ENCODE data around the gene PADI4. TPM values are rescaled to one million over a fixed set of nuclear protein-coding genes. Genes with fewer than 3 reads are reported as not detected.

PADI4 gene
- total RNA-seq, 2 donors from 2014 or later, result 0.79 to 1.9 TPM

DNA sequence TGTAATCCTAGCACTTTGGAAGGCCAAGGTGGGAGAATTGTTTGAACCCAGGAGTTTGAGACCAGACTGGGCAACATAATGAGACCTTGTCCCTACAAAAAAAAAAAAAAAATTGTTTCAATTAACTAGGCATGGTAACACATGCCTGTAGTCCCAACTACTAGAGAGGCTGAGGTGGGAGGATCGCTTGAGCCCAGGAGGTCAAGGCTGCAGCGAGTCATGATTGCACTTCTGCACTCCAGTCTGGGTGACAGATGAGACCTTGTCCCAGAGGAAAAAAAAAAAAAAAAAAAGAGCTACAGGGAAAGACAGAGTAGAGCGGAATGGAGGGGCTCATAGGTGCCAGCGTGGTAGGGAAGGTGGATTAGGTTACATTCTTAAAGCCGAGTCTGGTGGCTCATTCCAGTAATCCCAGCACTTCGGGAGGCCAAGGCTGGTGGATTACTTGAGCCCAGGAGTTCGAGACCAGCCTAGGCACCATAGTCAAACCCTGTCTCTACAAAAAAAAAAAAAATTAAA, 43.0 kb downstream of the PADI4 start:
- Mint-ChIP-seq H3K27ac (no peak overlapping the region), H3K4me3 (no peak overlapping the region), H3K27me3 (ENCODE audit: low read depth) (no peaks in the 10 kb centered on the region), H3K36me3 (ENCODE audit: insufficient read depth in 2 of 2) (no peaks in the 10 kb centered on the region), H3K9me3 (no peaks in the 10 kb centered on the region), H3K4me1 (ENCODE audit: low read depth) (peaks cover 4% of the 10 kb centered on the region)
- DNase-seq (no peak), ATAC-seq (replicated peaks in 1 of 2) (no peak)

DNA sequence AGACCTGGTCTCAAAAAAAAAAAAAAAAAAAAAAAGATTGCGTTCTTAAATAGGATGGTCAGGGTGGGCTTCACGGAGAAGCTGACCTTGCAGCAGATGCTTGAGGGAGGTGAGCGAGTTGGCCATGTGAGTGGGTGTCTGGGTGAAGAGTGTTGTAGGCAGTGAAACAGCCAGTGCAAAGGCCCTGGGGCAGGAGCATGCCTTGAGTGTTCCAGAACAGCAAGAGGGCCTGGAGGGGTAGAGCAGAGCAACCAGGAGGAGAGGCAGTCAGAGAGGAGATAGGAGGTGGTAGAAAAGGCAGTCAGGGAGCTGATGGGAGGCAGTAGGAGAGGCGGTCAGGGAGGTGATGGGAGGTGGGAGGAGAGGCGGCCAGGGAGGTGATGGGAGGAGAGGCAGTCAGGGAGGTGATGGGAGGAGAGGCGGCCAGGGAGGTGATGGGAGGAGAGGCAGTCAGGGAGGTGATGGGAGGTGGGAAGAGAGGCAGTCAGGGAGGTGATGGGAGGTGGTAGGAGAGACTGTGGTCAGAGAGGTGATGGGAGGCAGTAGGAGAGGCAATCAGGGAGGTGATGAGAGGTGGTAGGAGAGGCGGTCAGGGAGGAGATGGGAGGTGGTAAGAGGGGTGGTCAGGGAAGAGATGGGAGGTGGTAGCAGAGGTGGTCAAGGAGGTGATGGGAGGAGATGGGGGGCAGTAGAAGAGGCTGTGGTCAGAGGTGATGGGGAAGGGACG, 43.8 kb downstream of the PADI4 start:
- H3K4me3 Mint-ChIP-seq, result no peak overlapping the region
- DNase-seq (no peak), ATAC-seq (replicated peaks in 1 of 2) (no peak)
- H3K27ac Mint-ChIP-seq, result no peak overlapping the region
- H3K36me3 Mint-ChIP-seq (ENCODE audit: insufficient read depth in 2 of 2), result no peaks in the 10 kb centered on the region
- H3K9me3 Mint-ChIP-seq, result no peaks in the 10 kb centered on the region
- H3K27me3 Mint-ChIP-seq (ENCODE audit: low read depth), result no peaks in the 10 kb centered on the region
- peaks cover 11% of the 10 kb centered on the region for H3K4me1 Mint-ChIP-seq (ENCODE audit: low read depth)

DNA sequence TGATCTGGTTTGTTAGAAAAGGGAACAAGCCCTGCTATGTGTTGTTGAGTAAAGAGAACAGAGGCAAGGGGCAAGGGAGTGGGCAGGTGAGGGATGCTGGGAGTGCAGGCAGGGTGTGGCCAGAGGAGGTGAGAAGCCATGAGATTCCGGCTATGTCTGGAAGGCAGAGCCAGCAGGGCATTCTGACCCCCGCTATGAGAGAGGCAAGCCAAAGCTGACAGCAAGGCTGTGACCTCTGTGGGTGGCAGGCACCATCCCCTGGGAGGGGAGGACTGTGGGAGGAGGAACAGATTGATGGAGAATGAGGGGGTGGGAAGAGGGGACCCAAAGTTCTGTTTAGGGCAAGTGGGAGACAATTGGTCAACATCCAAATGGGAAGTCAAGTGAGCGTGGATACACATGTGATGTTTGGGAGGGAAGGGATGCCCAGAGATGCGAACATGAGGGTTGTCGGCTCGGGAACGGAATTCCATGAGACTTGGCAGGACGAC, 44.5 kb downstream of the PADI4 start:
- Mint-ChIP-seq H3K9me3 (no peaks in the 10 kb centered on the region), H3K27ac (no peak overlapping the region), H3K4me1 (ENCODE audit: low read depth) (peaks cover 12% of the 10 kb centered on the region), H3K4me3 (no peak overlapping the region), H3K36me3 (ENCODE audit: insufficient read depth in 2 of 2) (no peaks in the 10 kb centered on the region), H3K27me3 (ENCODE audit: low read depth) (no peaks in the 10 kb centered on the region)
- DNase-seq (no peak), ATAC-seq (replicated peaks in 1 of 2) (no peak)

DNA sequence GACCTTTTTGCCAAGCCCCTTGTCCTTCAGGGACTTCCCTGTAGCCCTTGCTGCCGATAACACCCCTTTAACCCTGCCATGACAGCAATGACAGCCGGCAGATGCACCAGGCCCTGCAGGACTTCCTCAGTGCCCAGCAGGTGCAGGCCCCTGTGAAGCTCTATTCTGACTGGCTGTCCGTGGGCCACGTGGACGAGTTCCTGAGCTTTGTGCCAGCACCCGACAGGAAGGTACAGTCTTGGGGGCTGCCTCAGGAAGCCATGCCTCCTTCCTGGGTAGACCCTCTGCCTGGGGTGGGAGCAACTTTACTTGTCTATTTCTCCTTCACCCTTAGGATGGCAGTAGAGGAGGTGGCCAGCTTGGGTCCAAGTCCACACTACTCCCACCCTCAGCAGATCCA, 47.9 kb downstream of the PADI4 start:
- ATAC-seq (replicated peaks in 1 of 2) (peak; percentile 75 to 90), DNase-seq (peak; percentile 19 to 25)
- H3K36me3 Mint-ChIP-seq (ENCODE audit: insufficient read depth in 2 of 2), result no peaks in the 10 kb centered on the region
- H3K9me3 Mint-ChIP-seq, result no peaks in the 10 kb centered on the region
- no peaks in the 10 kb centered on the region for H3K27me3 Mint-ChIP-seq (ENCODE audit: low read depth)
- peaks cover 12% of the 10 kb centered on the region for H3K4me1 Mint-ChIP-seq (ENCODE audit: low read depth)
- H3K4me3 Mint-ChIP-seq, result peak overlapping the region; percentile 64
- peak overlapping the region; percentile 37 for H3K27ac Mint-ChIP-seq

DNA sequence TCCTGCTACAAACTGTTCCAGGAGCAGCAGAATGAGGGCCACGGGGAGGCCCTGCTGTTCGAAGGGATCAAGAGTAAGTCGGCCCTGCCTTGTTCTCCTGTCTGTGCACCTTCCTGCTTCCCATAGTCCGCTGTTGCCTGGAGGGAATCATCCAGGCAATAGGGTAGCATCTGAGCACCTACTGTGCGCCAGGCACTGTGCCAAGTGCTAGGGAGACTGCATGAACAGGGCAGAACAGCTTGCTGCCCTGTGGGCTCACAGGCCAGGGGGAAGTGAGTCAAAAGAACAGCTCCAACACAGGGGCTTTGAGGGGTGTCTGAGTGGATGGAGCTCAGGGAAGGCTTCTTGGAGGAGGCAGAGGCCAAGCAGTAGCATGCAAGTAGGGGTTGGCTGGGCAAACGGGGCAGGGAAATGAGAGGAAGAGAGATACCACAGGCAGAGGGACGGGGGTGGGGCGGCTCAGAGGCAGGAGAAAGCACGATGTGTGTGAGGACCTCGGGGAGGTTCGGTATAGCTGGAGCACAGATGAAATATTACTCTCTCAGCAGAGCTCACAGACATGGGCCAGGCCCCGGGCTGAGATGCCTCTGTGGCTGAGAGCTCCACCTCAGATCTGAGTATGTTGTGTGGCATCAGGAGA, 48.5 kb downstream of the PADI4 start:
- Mint-ChIP-seq H3K36me3 (ENCODE audit: insufficient read depth in 2 of 2) (no peaks in the 10 kb centered on the region), H3K9me3 (no peaks in the 10 kb centered on the region), H3K27ac (no peak overlapping the region), H3K4me3 (peak overlapping the region; percentile 64), H3K27me3 (ENCODE audit: low read depth) (no peaks in the 10 kb centered on the region), H3K4me1 (ENCODE audit: low read depth) (peaks cover 12% of the 10 kb centered on the region)
- peak in 1 of 2 donors; percentile 6 for DNase-seq
- peak in 1 of 2 donors; percentile 24 for ATAC-seq (replicated peaks in 1 of 2)

DNA sequence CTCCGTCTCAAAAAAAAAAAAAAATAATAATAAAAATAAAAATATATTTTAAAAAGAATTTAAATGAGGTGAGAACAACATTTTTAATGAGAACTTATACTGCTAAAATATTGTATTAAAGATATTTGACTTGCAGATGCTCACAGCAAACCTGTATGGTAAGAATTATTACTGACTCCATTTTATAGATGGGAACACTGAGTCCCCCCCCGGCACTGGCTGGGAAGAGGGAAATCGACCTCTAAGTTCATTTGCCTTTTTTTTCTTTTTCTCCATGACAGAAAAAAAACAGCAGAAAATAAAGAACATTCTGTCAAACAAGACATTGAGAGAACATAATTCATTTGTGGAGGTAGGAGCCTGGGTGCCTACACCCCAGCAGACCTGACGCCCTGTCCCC, 50.6 kb downstream of the PADI4 start:
- Mint-ChIP-seq H3K4me3 (no peak overlapping the region), H3K9me3 (no peaks in the 10 kb centered on the region), H3K36me3 (ENCODE audit: insufficient read depth in 2 of 2) (no peaks in the 10 kb centered on the region), H3K27ac (no peak overlapping the region), H3K27me3 (ENCODE audit: low read depth) (no peaks in the 10 kb centered on the region), H3K4me1 (ENCODE audit: low read depth) (peaks cover 12% of the 10 kb centered on the region)
- ATAC-seq (replicated peaks in 1 of 2), result no peak
- DNase-seq, result no peak

DNA sequence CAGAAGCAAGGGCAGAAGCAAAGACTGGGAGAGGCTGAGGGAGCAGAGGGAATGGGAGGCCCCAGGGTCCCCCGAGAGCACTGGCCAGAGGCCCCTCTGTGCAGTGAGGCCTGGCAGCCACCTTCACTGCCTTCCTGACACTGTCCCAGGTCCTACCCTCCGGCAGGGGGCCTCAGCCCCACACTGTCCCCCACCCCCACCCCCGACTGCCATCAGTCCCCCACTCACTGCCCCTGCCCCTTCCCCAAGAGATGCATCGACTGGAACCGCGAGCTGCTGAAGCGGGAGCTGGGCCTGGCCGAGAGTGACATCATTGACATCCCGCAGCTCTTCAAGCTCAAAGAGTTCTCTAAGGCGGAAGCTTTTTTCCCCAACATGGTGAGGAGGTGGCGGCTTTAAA, 51.0 kb downstream of the PADI4 start:
- Mint-ChIP-seq H3K27me3 (ENCODE audit: low read depth) (no peaks in the 10 kb centered on the region), H3K4me3 (no peak overlapping the region), H3K36me3 (ENCODE audit: insufficient read depth in 2 of 2) (no peaks in the 10 kb centered on the region), H3K4me1 (ENCODE audit: low read depth) (peaks cover 12% of the 10 kb centered on the region), H3K9me3 (no peaks in the 10 kb centered on the region), H3K27ac (no peak overlapping the region)
- ATAC-seq (replicated peaks in 1 of 2), result no peak
- no peak for DNase-seq

- ATAC-seq (replicated peaks in 1 of 2) (no peak), DNase-seq (no peak)
- Mint-ChIP-seq H3K9me3 (no peaks in the 10 kb centered on the region), H3K4me3 (no peak overlapping the region), H3K4me1 (ENCODE audit: low read depth) (peaks cover 12% of the 10 kb centered on the region), H3K27ac (no peak overlapping the region), H3K27me3 (ENCODE audit: low read depth) (no peaks in the 10 kb centered on the region), H3K36me3 (ENCODE audit: insufficient read depth in 2 of 2) (no peaks in the 10 kb centered on the region)
Measured at GRCh38 chr1:17359808-17360207, 51.8 kb downstream of the PADI4 start.

- no peaks in the 10 kb centered on the region for H3K9me3 Mint-ChIP-seq
- no peak overlapping the region for H3K27ac Mint-ChIP-seq
Measured at GRCh38 chr1:17360272-17360956, 52.4 kb downstream of the PADI4 start.

DNA sequence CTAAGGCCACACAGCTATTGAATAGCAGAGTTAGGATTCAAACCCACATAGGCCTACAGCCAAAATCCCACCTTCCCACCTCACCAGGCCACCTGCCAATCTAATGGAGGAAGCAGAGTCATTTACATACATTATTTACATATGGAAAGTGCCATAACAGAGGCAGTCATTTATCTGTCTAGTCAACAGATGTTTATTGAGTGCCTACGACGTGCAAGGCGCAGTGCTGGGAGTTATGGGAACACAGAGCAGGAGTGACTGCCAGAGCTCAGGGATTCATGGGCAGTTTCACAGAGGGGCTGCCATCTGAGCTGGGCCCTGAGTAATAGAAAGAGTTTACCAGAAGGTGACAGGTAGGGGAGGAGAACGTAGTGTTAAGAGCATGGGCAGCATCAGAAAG, 53.7 kb downstream of the PADI4 start:
- ATAC-seq (replicated peaks in 1 of 2) (no peak), DNase-seq (no peak)
- Mint-ChIP-seq H3K9me3 (no peaks in the 10 kb centered on the region), H3K4me1 (ENCODE audit: low read depth) (peaks cover 2% of the 10 kb centered on the region), H3K27ac (no peak overlapping the region), H3K27me3 (ENCODE audit: low read depth) (peaks cover 6% of the 10 kb centered on the region), H3K36me3 (ENCODE audit: insufficient read depth in 2 of 2) (no peaks in the 10 kb centered on the region), H3K4me3 (no peak overlapping the region)

More at GRCh38 chr1:17360272-17360956, 52.4 kb downstream of the PADI4 start:
- Mint-ChIP-seq H3K36me3 (ENCODE audit: insufficient read depth in 2 of 2) (no peaks in the 10 kb centered on the region), H3K4me3 (no peak overlapping the region), H3K27me3 (ENCODE audit: low read depth) (peaks cover 2% of the 10 kb centered on the region), H3K4me1 (ENCODE audit: low read depth) (peaks cover 12% of the 10 kb centered on the region)
- DNase-seq (no peak), ATAC-seq (replicated peaks in 1 of 2) (no peak)

DNA sequence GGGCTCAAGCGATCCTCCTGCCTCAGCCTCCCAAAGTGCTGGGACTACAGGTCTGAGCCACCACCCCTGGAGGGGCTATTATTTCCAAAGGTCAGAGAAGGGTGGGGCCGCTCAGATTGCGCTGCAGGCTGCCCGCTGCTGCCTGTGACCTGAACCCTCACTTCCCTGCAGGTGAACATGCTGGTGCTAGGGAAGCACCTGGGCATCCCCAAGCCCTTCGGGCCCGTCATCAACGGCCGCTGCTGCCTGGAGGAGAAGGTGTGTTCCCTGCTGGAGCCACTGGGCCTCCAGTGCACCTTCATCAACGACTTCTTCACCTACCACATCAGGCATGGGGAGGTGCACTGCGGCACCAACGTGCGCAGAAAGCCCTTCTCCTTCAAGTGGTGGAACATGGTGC, 55.4 kb downstream of the PADI4 start:
- H3K4me1 Mint-ChIP-seq (ENCODE audit: low read depth), result no peaks in the 10 kb centered on the region
- no peaks in the 10 kb centered on the region for H3K9me3 Mint-ChIP-seq
- H3K27ac Mint-ChIP-seq, result no peak overlapping the region
- DNase-seq (no peak), ATAC-seq (replicated peaks in 1 of 2) (no peak)
- H3K27me3 Mint-ChIP-seq (ENCODE audit: low read depth), result peaks cover 6% of the 10 kb centered on the region
- no peak overlapping the region for H3K4me3 Mint-ChIP-seq
- no peaks in the 10 kb centered on the region for H3K36me3 Mint-ChIP-seq (ENCODE audit: insufficient read depth in 2 of 2)

DNA sequence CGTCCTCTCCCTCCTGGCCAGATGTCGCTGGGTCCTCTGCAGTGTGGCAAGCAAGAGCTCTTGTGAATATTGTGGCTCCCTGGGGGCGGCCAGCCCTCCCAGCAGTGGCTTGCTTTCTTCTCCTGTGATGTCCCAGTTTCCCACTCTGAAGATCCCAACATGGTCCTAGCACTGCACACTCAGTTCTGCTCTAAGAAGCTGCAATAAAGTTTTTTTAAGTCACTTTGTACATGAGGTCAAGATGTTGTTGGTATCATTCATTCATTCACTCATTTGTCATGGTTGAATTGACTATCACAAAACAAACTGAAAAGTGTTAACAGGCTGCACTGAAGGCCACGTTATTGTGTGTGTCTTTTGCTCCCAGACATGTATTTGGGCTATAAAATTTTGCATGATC, 55.8 kb downstream of the PADI4 start:
- no peak overlapping the region for H3K27ac Mint-ChIP-seq
- ATAC-seq (replicated peaks in 1 of 2) (no peak), DNase-seq (no peak)
- H3K9me3 Mint-ChIP-seq, result no peaks in the 10 kb centered on the region
- no peaks in the 10 kb centered on the region for H3K4me1 Mint-ChIP-seq (ENCODE audit: low read depth)
- no peaks in the 10 kb centered on the region for H3K36me3 Mint-ChIP-seq (ENCODE audit: insufficient read depth in 2 of 2)
- H3K27me3 Mint-ChIP-seq (ENCODE audit: low read depth), result peaks cover 6% of the 10 kb centered on the region
- no peak overlapping the region for H3K4me3 Mint-ChIP-seq

DNA sequence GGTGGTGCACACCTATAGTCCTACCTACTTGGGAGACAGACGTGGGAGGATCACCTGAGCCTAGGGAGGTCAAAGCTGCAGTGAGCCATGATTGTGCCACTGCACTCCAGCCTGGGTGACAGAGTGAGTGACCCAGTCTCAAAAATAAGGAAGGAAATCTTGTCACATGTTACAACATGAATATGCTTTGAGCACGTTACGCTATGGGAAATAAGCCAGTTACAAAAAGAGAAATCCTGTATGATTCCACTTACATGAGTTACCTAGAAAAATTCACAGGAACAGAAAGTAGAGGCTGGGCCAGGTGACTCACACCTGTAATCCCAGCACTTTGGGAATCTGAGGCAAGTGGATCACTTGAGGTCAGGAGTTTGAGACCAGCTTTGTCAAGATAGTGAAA, 57.3 kb downstream of the PADI4 start:
- peaks cover 6% of the 10 kb centered on the region for H3K27me3 Mint-ChIP-seq (ENCODE audit: low read depth)
- H3K36me3 Mint-ChIP-seq (ENCODE audit: insufficient read depth in 2 of 2), result no peaks in the 10 kb centered on the region
- H3K9me3 Mint-ChIP-seq, result no peaks in the 10 kb centered on the region
- ATAC-seq (replicated peaks in 1 of 2), result no peak
- no peak overlapping the region for H3K27ac Mint-ChIP-seq
- no peak overlapping the region for H3K4me3 Mint-ChIP-seq
- DNase-seq, result no peak
- H3K4me1 Mint-ChIP-seq (ENCODE audit: low read depth), result no peaks in the 10 kb centered on the region
